ENCODE measurements around the gene SET.
"Not testable (repeated sequence)": the region's sequence is repeated elsewhere in the genome, so short reads cannot be mapped to it uniquely, and the experiment has no call there.

The SET gene

GRCh38 chr9:128689293-128689774, 312 bp downstream of the SET start:
- DNase-seq: peak; percentile 31

DNA sequence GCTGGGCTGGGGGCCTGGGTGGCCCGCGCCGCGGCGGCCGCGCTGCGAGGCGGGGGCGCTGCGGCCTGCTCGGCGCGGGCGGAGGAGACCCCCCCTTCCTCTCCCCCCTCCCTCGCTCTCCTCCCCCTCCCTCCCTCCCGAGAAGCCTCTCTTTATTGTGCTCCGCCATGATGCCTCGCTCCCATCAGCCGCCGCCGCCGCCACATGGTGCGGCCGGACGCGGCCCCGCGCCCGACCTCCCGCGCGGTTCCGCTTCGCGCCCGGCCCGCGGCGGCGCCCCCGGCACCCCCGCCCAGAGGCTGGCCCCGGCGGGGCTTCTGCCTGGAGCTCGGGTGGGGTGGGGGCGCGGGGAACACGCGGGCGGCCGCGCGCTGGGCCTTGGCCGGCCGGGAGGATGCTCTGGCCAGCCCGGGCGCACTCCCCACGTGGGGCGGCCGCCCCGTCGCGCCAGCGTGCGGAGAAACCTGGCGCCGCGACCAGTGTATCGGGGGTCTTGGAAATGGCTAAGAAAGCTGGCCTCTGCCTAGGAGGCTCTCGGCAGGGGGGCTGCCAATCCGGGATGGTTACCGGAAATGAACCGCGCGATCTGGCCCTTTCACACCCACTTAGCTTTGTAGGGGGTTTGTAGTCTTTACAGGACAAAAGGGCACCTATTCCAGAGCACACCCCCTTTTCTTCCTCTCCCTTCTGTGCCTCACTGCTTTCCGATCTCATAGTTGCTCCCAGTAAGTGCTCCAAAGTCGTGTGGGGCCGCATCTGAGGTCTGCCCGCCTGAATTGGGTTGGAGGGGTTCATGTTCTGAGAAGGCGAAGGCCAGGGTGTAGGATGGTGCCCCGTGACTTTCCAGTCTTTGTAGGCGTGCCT, 1.0 kb downstream of the SET start:
- DNase-seq: peak; percentile 47

GRCh38 chr9:128690684-128691034, 1.6 kb downstream of the SET start:
- DNase-seq: no peak

DNA sequence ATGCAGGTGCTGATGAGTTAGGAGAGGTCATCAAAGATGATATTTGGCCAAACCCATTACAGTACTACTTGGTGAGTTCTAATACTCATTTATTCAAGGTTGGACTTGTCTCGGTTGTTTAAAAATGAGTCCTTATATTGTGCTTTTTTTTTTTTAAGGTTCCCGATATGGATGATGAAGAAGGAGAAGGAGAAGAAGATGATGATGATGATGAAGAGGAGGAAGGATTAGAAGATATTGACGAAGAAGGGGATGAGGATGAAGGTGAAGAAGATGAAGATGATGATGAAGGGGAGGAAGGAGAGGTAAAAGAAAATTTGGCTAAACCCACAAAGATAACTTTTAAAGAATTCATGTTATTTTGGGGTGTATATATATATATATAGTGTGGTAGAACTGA, 4.7 kb downstream of the SET start:
- not testable (repeated sequence) for DNase-seq

- DNase-seq: no peak
Observed at GRCh38 chr9:128694344-128694743, 5.3 kb downstream of the SET start.

- no peak for DNase-seq
Observed at GRCh38 chr9:128696923-128697707, 8.1 kb downstream of the SET start.

- DNase-seq: not testable (repeated sequence)
Observed at GRCh38 chr9:128699096-128699795, 10.2 kb downstream of the SET start.

GRCh38 chr9:128701227-128701854, 12.3 kb downstream of the SET start:
- no peak for DNase-seq

GRCh38 chr9:128702445-128702948, 13.5 kb downstream of the SET start, which contains the start of gene PKN3:
PKN3 (plus strand) TSS chr9:128702503; CDS start chr9:128702916, 413 bp downstream.
- peak; percentile 77 for DNase-seq

DNA sequence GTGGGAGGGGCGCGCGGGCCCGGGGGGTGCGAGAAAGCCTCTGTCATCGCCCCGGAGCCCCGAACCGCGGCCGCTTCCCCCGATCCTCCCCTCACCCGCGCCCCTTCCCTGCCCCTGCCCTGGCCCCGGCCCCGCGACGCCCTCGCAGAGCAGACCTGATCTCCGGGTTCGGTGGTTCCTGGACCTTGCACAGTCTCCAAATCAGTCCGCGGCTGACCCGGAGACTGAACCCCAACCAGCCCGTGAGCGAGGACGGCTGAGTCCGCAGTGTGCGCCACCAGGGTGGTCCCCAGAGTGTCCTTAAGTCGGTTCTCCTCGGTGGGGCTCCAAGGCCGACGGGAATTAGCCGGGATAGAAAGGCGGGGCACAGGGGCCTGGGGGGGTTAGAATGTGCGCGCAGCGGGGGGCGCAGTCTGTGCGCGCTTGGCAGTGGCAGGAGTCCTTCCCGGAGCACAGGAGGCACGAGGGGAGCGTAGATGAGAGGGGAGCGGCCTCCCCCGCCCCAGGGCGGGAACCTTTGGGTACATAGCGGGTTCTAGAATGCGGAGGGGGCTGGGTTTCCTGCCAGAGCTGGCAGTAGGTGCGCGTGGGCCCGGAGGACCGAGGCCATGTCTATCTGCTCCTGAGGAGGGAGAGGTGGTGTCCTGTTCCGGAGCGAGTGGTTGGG, 14.1 kb downstream of the SET start:
- DNase-seq: peak; percentile 20

GRCh38 chr9:128703616-128704355, 14.8 kb downstream of the SET start:
- DNase-seq: no peak

- DNase-seq: no peak
Observed at GRCh38 chr9:128704356-128704670, 15.3 kb downstream of the SET start.

GRCh38 chr9:128705051-128705965, 16.3 kb downstream of the SET start:
- no peak for DNase-seq

GRCh38 chr9:128706045-128706444, 17.0 kb downstream of the SET start:
- no peak for DNase-seq

GRCh38 chr9:128706671-128707381, 17.8 kb downstream of the SET start:
- DNase-seq: no peak

DNA sequence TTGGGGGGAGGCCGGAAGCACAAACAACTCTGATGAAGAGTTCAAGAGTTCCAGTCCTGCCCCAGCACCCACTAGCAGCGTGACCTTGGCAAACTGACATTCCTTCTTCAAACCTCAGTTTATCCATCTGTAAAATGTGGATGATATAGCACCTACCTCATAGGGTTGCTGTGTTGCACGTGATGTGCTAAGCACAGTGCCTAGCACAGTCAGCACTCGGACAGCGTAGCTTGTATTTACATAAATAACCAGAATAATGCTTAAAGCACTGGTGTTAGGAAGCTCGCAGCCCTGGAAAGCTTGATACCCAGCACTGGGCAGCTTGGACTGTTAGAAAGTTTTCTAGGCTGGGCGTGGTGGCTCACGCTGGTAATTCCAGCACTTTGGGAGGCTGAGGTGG, 18.4 kb downstream of the SET start:
- no peak for DNase-seq

DNA sequence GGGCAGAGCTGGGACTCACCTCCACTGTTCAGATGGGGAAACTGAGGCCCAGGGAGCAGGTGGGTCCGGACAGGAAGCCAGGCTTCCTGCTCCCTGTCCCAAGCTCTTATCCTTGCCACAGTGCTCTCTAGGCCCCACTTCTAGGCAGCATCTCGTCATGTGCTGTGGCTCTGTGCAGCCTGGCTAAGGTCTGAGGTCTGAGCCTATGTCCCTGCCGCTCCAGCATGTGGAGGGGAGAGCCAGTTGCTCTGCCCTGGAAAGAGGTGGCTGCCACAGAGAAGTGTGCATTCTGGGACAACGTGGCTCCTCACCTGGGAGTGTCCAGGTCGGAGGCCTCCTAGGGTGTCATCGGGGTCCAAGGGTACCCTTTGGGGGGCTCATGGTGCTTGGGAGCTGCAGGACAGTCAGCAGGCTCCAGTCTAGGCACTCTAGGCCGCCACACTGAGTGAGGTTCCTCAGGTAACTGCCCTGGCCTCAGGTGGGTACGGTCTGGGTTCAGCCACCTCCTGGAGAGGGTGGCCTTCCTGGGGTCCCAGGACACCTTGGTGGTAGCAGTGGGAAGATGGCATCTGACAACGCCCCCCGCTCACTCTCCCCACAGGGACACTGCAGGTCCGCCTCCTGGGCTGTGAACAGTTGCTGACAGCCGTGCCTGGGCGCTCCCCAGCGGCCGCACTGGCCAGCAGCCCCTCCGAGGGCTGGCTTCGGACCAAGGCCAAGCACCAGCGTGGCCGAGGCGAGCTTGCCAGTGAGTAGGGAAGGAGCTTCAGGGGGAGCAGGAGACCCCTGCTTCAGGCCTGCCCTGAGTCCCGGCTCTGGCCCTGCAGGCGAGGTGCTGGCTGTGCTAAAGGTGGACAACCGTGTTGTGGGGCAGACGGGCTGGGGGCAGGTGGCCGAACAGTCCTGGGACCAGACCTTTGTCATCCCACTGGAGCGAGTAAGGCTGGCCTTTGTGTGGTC, 23.7 kb downstream of the SET start:
- no peak for DNase-seq

GRCh38 chr9:128713411-128713780, 24.4 kb downstream of the SET start:
- no peak for DNase-seq
